HTERT RPE-1 (cell line): ENCODE measurements around the gene ANKS6.

Experiments used
- in situ Hi-C: fragments of 300-500 bp; cut with MboI; formaldehyde crosslinking; loops from 4 replicates; pipeline ENCODE4 v1.14.3; 2020; ENCODE audit warnings: low sequenced_read_pairs

ANKS6 gene

DNA sequence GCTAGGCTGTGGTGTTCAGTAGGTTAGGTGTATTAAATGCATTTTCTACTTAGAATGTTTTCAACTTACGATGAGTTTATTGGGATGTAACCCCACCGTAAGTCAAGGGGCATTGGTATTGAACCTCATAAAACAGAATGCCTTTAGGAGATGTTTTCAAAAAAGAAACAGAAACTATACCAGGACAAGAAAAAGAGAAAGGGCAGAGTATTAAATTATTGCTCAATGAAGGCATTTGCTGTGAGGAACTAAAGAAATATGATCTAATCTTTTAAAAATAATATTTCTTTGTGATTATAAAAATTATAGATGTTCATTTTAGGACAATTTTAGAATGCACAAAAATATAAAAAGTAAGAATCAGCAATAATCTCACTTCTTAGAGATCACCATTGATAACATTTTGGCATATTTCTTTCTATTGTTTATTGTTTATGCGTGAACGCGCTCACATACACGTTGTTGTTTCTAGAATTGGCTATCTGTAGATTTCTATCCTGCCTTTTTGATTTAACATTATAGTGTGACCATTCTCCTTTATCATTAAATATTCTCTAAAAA lies 19.1 kb upstream of the ANKS6 start:
- in situ Hi-C loops: no loop called here

DNA sequence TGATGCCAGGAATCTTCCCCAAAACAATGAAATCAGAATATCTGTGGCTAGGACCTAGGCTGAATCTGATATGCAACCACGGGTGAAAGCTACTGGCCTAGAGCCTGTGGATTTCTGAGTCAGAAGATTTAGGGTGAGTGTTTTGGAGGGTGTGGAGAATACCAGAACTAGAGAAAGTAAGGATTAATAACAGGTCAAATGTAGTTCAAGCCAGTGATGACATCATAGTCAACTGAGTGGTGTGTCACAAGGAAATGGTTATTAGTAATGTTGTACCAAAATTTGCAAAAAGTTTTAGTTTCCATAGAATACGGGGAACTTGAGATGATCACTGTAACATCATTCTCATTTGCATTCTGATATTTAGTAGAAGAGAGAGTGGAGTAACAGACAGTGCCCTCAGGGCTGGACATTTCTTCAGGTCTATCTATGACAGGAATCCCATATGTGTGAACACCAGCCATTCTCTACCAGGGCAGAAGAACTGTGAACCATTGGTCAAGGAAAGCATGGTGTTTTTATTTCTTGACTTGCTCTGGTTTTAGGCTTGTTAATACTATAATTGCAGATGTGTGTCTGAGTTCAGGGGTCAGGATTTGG lies 14.8 kb upstream of the ANKS6 start:
- in situ Hi-C loops: no loop called here

DNA sequence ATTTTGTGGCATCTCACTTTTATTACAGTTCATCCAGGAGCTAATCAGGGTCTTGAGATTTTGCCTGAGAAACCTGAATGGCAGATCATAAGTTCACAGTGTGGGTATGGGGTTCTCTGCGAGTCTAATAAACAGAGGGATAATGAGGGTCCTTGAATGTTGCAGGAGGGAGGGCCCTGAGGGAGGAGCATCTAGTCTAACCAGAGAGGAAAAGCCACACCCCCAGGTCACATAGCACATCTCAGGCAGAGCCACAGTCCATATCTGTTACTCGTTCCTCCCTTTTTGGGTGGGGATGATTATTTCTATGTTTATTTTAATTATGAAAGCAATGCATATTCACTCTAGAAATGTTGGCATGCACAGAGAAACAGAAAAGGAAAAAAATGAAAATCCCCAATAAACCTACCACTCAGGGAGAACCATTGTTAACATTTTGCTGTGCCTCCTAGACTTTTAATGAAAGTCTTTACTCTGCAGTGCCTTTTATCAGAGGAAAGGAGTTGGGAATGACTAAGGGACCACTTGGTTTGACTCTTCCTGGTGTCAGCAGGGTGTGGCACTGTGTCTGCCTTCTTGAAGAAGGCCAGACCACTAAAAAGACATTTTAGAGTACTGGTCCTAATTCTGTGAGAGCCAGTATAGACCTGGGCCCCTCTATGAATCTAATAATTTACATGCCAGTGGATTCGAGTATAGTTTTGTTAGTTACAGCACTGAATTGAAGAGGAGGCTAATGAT lies 13.9 kb upstream of the ANKS6 start:
- in situ Hi-C loops: no loop called here

DNA sequence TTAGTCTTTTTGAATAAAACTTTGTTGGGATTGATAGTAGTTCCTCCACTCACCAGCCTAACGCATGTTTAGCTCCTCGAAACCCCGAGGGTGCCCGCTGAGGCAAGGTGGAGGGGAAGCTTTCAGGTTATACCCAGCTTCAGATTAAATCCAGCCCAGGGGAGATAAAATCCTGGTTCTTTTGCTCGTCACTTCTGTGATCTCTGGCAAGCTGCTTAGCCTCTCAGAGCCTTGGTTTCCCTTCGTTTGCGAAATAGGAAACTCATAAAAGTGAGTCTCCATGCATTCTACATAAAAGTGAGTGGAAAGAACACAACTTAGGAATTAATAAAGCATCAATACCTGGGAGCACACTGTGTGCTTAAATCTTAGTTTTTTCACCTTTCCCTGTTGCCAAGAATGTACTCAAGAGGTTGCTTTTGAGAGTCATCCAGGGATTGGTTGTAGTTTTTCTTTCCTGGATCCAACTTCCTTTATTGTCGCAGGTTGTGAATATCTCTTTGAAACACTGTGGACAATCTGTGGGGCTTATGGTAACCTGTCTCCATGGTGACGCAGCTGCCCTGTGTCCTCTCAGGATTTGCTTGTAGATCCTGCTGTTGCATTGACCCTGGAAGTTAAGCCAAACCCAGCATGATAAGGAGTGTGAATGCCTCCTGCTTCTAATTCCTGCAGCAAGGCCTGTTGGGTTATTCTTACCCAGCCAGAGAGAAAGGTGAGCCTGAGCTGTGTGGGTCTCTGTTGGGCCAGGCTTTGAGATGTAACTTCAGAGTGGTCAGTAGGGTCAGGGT lies 13.2 kb upstream of the ANKS6 start:
- in situ Hi-C loops: no loop called here

DNA sequence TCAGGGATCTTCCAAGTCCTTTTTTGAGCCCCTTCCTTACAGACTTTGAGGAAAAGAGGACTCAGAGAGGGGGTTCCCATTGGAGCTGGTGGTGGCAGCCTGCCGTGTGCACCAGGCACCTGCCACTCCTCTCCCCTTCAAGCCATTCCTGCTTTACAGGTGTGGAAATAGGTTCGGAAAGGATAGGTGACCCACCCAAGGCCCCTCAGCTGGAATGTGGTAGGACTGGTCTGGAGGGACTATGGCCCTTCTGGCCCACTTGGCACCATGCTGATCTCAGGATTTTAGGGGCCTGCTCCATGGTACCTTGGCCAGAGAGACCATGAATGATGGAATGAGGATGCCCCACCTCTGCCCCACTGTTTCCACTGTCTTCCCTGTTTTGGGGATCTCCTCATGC lies 12.5 kb upstream of the ANKS6 start:
- in situ Hi-C loops: no loop called here

DNA sequence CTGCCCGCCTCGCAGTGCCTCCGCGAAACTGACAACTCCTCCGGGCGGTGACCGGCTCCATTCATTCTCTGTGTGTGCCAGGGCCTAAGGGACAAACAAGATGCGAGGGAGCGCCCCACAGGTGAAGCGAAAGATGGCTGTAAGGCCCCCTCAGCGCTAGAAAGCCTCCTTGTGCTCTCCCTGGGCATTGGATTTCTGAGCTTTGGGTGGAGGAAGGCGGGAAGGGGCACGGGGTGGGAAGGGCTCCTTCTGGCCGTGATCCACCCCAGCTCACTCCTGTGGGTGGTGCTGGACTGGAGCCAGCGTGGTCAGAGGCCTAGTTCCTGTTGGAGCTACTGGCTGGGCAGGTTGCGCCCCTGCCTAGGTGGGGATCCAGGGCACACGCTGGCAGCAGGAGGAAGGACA lies 12.1 kb upstream of the ANKS6 start:
- in situ Hi-C loops: no loop called here

DNA sequence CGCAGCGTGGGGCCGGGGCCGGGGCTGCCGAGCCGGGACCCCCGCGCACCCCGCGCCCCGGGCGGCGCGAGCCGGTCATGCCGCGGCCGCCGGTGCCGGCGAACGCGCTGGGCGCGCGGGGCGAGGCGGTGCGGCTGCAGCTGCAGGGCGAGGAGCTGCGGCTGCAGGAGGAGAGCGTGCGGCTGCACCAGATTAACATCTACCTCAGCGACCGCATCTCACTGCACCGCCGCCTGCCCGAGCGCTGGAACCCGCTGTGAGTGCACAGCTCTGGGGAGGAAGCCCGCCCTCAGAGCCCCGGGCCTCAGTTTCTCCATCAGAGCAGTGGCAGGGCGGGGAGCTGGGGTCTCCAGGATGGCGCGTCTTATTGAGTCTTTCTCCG lies 11.4 kb upstream of the ANKS6 start:
- in situ Hi-C loops: no loop called here

DNA sequence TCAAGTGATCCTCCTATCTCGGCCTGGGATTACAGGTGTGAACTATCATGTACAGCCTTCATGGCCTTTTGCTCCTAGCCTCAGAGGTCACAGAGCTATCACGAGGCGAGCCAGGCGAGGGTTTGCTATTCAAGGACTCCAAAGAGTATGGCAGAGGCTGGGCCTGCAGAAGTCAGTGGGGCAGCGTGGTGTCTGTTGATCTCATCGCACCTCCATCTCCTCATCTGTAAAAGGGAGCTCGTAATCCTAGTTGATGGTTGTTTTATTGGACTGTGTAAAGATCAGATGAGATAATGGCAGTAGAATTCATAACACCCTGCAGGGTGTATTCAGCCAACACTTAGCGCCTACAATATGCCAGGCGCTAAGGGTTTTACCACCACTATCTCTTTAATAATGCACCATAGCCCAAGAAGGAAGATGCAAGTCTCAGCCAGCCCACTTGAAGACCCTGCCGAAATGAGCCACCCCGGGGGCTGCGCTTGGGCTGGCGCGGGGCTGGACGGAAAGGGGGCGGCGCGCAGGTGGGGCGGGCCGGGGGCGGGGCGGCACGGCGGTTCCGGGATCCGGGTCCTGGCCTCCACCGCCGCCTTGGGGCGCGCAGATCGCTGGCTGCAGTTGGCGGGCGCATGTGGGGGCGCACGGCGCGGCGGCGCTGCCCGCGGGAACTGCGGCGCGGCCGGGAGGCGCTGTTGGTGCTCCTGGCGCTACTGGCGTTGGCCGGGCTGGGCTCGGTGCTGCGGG lies 10.9 kb upstream of the ANKS6 start, which contains the start of gene GALNT12:
Gene GALNT12, plus strand, starts transcription at position 601 of the 744 bp plus-strand sequence. Its CDS starts 29 bp downstream, at position 630.
- in situ Hi-C loops: no loop called here

DNA sequence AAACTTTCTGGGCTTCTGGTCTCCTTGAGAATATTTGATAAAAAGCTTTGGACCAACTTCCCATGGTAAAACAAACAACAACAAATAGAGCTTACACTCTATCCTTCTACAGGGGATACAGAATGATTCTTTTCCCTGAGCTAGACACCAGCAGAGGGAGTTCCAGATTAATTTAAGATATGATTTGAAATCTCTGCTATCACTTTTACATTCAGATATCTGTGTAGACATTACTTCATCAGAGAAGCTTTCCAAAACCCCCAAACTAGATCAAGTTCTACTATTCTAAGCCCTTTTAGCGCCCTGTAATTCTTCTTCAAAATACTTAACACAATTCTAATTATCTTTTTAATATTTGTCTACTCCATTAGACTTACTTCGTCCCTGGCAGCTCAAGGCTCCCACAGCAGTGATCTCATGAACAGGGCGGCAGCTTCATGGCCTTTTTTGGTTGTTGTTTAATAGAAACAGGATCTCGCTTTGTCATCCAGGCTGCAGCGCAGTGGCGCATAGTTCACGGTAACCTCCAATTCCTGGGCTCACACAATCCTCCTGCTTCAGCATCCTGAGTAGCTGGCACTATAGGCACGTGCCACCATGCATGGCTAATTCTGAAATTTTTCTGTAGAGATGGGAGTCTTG lies 10.2 kb upstream of the ANKS6 start:
- in situ Hi-C loops: no loop called here

DNA sequence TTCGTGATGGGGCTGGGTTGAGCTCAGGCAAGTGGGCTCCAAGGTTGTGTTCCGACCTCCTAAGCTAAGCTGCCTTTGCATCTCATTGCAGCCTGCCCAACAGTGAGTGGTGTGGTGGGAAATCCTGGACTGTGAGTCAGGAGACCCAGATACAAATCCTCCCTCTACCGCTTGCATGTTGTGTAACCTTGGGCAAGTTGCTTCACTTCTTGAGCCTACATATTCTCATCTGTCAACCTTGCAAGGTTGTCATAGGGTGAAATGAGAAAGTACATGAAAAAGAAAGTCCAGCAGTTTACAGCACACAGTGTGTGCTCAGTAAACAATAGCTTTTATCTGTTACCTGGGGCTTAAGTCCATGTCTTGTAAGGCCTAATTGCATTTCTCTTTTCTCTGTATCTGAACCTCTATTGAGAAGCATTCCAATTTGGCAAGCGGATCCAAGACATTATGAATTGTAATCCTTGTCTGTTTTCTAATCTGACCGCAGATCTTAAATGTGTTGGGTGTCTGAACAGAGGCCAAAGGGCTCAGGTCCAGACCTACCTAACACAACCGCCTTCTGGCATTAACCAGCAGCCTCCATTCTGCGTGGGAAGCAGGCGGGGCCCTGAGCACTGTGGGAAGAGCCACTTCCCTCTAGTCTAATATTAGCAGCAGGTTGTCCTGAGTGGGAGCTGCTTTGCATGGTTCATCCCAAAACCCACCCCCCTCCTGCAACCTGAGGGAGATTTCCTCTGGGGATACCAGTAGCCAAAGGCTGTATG lies 9.3 kb upstream of the ANKS6 start:
- in situ Hi-C loops: no loop called here

DNA sequence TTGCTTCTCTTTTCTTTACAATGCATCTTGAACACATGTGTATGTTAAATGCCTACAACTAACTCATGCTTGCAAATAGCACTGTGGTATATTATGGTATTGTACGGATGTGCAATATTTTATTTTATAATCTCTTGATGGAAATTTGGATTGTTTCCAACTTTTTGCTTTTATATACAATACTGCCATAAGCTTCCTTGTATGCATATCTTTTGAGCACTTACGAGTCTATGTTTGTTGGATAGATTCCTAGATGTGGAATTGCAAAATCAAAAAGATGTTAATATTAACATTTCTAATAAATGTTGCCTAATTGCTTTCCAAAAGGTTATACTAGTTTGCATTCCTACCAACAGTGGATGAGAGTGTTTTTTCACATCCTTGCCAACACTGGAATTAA lies 7.7 kb upstream of the ANKS6 start:
- in situ Hi-C loops: no loop called here

DNA sequence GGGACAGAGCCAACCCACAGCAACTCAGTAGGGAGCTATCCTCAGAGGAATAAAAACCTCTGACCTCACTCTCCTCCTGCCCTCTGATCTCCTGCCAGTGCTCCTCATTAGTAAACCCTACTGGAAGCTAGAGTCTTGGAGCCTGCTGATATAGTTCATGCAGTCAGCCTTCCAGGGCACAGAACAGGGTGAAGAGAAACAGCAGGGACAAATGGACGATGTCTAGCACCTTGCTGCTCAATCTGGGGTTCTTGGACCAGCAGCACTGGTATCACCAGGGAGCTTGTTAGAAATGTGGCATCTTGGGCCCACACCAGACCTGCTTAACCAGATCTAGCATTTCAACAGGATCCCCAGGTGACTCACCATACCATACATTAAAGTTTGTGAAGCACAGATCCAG lies 5.6 kb upstream of the ANKS6 start:
- in situ Hi-C loops: no loop called here

DNA sequence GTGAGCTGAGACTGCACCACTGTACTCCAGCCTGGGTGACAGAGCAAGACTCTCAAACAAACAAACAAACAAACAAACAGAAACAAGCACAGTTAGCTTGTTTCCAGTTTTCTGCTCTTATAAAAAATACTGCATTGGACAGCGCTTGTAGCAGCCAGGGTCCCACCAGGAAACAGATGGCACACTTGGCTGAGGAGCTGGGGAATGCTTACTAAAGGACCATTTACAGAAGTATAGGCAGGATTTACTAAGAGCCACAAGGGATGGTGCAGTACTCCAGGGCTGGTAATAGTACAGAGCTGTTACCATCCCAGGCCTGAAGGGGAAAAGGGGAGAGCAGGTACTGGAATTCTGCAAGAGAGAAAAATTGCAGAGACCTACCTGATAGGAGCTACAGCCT lies 5.2 kb upstream of the ANKS6 start:
- in situ Hi-C loops: no loop called here

DNA sequence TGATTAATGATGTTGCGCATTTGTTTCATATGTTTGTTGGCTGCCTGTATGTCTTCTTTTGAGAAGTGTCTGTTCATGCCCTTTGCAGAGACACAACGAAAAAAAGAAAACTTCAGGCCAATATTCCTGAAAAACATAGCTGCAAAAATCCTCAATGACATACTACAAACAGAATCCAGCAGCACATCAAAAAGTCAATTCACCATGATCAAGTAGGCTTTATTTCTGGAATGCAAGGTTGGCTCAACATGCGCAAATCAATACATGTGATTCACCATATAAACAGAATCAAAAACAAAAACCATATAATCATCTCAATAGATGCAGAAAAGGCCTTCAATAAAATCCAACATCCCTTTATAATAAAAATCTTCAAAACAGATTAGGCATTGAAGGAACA lies 1.9 kb upstream of the ANKS6 start:
- in situ Hi-C loops: no loop called here

DNA sequence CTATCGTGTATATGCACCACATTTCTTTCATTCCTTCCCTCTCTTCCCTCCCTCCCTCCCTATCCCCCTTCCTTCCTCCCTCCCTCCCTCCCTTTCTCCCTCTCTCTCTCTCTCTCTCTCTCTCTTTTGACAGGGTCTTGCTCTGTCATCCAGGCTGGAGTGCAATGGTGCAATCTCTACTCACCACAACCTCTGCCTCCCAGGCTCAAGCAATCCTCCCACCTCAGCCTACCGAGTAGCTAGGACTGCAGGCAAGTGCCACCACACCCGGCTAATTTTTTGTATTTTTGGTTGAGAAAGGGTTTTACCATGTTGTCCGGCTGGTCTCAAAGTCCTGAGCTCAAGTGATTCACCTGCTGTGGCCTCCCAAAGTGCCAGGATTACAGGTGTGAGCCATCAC lies 1.1 kb upstream of the ANKS6 start:
- in situ Hi-C loops: no loop called here

DNA sequence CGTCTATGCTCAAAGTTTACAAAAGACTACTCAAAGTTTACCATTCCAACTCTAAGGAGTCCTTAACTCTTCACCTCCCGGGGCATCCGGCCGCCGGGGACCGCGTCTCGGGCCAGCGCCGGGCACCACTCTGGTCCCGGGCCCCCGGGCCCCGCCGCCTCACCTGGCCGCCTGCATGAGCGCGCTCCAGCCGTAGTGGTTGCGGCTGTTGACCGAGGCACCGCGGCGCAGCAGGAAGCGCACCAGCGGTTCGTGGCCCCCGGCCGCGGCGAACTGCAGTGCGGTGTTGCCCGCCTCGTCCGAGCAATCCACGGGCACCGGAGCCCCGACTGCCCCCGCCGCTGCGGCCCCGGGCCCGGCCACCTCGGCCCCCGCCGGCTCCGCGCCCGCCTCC lies 388 bp downstream of the ANKS6 start:
- in situ Hi-C loops: no loop called here

DNA sequence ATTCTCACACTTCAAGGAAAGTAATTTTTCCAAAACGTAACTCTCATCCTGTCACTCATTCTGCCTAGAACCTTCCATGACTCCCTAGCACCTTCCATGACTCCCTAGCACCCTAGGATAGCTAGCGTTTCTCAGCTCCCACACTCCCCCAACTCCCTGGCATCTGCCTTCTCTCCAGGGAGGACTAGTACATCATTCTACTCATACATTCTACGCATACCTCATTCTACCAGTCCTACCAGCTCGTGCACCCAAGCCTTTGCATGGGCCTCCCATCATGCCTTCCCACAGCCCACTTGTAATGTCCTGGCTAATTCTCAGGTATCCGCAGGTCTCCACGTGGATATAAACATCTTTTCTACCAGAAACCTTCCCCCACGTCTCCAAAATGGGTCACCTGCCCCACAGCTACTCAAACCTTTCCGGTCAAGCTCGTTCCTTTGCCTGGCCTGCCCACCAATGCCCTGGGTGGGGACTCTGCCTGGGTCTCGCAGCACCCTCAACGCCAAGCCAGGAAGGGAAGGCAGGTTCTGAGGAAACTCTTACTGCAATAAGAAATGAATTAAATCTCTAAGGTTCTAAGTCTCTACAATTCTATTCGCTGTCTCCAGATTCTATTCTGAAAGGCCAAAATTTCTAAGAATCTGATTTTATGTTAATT lies 930 bp downstream of the ANKS6 start:
- in situ Hi-C loops: no loop called here

DNA sequence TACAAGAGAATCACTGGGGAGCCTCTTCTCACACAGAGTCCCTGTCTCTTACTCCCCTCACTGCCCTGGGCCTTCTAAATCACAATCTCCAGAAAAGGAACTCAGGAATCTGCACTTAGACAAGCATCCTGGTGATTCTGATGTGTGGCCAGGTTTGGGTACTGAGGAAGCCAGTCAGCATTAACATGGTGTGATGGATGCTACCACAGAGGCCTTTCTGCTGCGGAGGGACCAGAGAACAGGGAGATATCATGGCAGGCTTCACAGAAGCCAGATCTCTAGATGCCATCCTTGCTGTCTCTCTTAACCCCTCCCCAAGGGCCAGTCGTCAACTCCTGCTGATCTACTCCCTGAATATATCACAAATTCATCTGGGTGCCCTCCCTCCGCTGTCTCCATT lies 1.6 kb downstream of the ANKS6 start:
- in situ Hi-C loops: no loop called here

DNA sequence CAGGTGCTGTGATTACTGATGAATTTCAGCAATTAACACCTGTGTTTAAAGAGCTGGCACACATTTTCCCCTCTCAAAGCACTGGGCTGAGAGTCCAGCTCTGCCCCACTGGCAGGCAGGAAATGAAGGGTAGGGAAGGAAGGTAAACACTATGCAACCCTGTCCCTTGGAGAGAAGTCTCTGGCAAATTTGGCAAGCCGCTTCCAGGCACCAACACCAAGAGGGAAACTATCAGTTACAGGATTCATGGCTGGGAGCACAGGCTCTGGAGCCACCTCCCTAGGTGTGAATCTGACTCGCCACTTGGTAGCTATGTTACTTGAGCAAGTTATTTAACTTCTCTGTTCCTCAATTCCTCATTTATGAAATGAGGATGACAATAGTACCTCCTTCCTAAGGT lies 3.3 kb downstream of the ANKS6 start:
- in situ Hi-C loops: no loop called here
